Upper lobe of right lung (tissue), 1 donor: ENCODE data around the gene KIAA0753. TPM values are rescaled to one million over a fixed set of nuclear protein-coding genes. Genes with fewer than 3 reads are reported as not detected.

Experiments used
- ATAC-seq: fragments of 200-7000 bp; cut with Tn5 transposase; one replicate; pipeline ENCODE4 v1.9.1; 2020; ENCODE audit warnings: mild to moderate bottlenecking, moderate library complexity
- DNase-seq: peaks from one replicate; pipeline ENCODE4 v3.0.0-alpha.2; 2020
- H3K27ac ChIP-seq: fragments of 200-600 bp; one replicate; pipeline ENCODE4 v1.8.0; 2022
- H3K27me3 ChIP-seq: fragments of 200-600 bp; one replicate; pipeline ENCODE4 v1.8.0; 2022; ENCODE audit warnings: mild to moderate bottlenecking
- H3K36me3 ChIP-seq: fragments of 200-600 bp; one replicate; pipeline ENCODE4 v1.8.0; 2022
- H3K4me1 ChIP-seq: fragments of 200-600 bp; one replicate; pipeline ENCODE4 v1.8.0; 2022
- H3K4me3 ChIP-seq: fragments of 200-600 bp; one replicate; pipeline ENCODE4 v1.8.0; 2022; ENCODE audit warnings: mild to moderate bottlenecking
- H3K9me3 ChIP-seq: fragments of 200-600 bp; one replicate; pipeline ENCODE4 v1.8.0; 2022
- intact Hi-C: fragments of 100-400 bp; cut with DNase I; formaldehyde crosslinking; loops from one replicate; pipeline ENCODE4 v1.11.0; 2022
- long read RNA-seq: library from polyadenylated mRNA; unstranded; transcript quantifications from one replicate; pipeline ENCODE4 v2.0.0, GENCODE V29; 2021
- total RNA-seq: library from RNA; stranded (reverse); fragmentation: NEBNext Ultra II Directional; extraction: Animal tissue kit (Norgen Biotek cat#: 25700); gene quantifications from one replicate; pipeline ENCODE4 v1.2.1, GENCODE V29; 2021
- TF ChIP-seq, protein P1 (sequence below): fragments of 200-600 bp; IDR thresholded peaks from one replicate; pipeline ENCODE4 v1.8.0; 2022; ENCODE audit warnings: antibody characterized with exemption
- donor health status: DM: no; HTN: yes; CAD: no; lungs with severe emphysema.

KIAA0753 gene
- total RNA-seq = 18.3 TPM
- long read RNA-seq, full-length matches to known transcripts = 6 of 14 reads
- long read RNA-seq, partial matches to known transcripts = 3 of 14 reads
- long read RNA-seq, other reads (novel, unspliced or antisense) = 5 of 14 reads

DNA sequence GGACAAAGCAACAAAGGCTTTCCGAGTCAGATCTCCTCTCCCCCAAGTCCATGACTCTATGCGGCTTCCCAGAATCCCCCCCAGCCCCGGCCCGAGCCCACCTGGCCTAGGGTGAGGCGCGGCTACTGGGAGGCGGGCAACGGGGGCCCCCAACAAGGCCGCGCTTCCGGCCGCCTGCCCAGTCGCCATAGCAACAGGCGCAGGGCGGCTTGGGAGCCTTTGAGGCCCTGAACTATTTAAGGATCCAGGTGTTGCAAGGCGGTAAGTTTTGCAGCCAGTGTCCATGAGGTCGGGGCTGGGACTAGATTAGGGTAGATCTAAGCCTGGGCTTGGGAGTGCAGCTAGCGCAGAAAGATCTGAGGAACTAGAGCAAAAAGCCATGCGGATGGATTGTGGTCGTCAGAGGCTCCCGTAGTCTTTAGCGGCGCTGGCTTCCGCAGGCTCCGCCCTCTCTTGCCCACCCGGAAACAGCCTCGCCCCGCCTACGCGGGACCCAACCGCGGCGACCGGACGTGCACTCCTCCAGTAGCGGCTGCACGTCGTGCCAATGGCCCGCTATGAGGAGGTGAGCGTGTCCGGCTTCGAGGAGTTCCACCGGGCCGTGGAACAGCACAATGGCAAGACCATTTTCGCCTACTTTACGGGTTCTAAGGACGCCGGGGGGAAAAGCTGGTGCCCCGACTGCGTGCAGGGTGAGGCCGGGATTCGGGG is at the start of gene KIAA0753, which contains the start of gene TXNDC17:
TSS of gene KIAA0753 (minus strand) at position 176 of the 711 bp plus-strand sequence. CDS start 5,608 bp downstream, outside the sequence.
TSS of gene TXNDC17 (plus strand) at position 525 of the 711 bp plus-strand sequence. CDS start at position 548, 23 bp downstream.
- TF ChIP-seq, protein P1, sequence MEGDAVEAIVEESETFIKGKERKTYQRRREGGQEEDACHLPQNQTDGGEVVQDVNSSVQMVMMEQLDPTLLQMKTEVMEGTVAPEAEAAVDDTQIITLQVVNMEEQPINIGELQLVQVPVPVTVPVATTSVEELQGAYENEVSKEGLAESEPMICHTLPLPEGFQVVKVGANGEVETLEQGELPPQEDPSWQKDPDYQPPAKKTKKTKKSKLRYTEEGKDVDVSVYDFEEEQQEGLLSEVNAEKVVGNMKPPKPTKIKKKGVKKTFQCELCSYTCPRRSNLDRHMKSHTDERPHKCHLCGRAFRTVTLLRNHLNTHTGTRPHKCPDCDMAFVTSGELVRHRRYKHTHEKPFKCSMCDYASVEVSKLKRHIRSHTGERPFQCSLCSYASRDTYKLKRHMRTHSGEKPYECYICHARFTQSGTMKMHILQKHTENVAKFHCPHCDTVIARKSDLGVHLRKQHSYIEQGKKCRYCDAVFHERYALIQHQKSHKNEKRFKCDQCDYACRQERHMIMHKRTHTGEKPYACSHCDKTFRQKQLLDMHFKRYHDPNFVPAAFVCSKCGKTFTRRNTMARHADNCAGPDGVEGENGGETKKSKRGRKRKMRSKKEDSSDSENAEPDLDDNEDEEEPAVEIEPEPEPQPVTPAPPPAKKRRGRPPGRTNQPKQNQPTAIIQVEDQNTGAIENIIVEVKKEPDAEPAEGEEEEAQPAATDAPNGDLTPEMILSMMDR = no peak
- Histone ChIP-seq H3K27ac (peak within 1 kb of the TSS; percentile 92), H3K4me3 (peak within 1 kb of the TSS; percentile 99), H3K4me1 (peaks cover 29% of the 10 kb centered on the region), H3K27me3 (no peaks in the 10 kb centered on the region), H3K36me3 (peaks cover 28% of the 10 kb centered on the region), H3K9me3 (no peaks in the 10 kb centered on the region)
- intact Hi-C loops = no loop called here
- peak; percentile 96 for ATAC-seq
- DNase-seq = peak; percentile 97

DNA sequence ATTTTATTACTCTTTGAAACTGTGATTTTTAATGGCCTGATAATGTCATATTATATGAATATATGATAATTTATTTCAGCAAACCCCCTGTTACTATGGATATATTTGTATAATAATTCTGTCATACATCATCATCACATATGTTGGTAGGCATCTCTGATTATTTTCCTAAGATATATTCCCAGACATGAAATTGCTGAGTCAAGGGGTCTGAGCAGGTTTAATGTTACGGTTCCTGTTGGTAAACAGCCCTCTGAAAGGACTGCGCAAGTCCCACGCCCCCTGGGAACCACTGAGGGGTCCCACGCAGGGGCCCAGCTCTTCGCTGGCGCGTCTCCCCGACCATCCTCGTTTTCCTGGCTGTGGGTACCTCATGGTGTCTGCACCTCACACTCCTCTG is 48.4 kb upstream of the KIAA0753 start:
- H3K27ac ChIP-seq = no peak overlapping the region
- no peaks in the 10 kb centered on the region for H3K27me3 ChIP-seq
- intact Hi-C loops = no loop called here
- no peaks in the 10 kb centered on the region for H3K36me3 ChIP-seq
- TF ChIP-seq, protein P1 = no peak
- DNase-seq (no peak), ATAC-seq (no peak)
- no peaks in the 10 kb centered on the region for H3K4me1 ChIP-seq
- H3K4me3 ChIP-seq = no peak overlapping the region
- no peaks in the 10 kb centered on the region for H3K9me3 ChIP-seq

DNA sequence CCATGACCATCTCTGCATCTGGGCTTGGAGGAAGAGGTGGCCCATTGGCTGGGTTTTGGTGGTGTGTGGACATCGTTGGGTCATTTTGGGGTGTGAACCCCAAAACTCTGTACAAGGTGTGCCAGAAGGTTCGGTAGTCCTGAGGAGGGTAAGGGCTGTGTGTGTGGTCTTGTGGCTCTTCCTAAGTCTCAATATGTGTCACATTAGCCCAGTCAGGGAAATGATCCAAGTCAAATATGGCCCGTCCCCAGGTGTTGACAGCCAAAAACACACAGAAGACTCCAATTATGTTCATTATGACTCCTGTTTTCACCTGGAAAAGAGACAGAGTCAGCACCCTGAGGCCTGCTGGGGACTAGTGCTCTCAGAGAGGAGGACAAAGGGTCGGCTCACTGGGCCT is 45.5 kb upstream of the KIAA0753 start:
- TF ChIP-seq, protein P1 = no peak
- H3K36me3 ChIP-seq = no peaks in the 10 kb centered on the region
- no peak for ATAC-seq
- DNase-seq = no peak
- H3K4me3 ChIP-seq = no peak overlapping the region
- H3K4me1 ChIP-seq = no peaks in the 10 kb centered on the region
- intact Hi-C loops = no loop called here
- no peaks in the 10 kb centered on the region for H3K9me3 ChIP-seq
- H3K27ac ChIP-seq = no peak overlapping the region
- no peaks in the 10 kb centered on the region for H3K27me3 ChIP-seq

DNA sequence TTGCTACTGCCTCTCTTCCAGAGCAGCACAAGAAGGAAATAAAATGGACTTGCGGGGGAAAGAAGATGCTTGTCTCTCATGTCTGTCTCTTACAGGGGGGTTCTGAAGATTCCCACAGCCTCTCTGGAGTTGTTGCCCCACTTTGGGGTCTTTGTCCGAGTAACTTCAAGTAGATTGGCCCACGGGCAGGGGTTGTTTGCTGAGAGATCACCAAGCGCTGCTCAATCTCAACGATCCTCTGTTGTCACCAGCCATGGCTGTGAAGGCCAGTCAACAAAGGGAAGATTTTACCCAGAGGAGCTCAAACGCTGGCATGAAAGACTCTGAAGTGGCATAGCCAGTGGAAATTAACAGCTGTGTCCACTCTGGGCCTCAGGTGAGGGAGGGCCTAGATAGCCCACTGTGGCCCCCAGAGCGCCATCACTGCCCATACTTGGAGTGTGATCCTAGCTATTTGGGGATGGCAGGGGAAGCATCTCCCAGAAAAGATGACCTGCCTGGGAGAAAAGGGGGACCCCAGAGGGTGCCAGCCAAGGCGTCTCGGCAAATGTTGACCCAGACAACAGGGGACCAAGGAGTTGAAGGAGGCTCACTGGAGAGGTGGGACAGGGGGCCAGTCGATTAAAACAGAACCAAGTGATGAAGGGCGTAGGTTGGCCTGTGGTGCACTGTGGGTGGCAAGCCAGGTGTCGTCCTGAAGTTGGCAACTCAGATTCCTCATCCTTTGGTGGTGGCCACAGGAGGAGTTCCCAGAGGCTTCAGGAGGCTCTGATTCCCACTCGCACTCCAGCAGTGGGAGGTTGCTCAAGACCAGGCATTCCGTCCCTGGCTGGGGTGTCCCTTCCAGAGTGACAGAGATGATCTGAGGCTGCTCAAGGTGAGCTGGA is 44.6 kb upstream of the KIAA0753 start:
- H3K9me3 ChIP-seq = no peaks in the 10 kb centered on the region
- intact Hi-C loops = no loop called here
- H3K27ac ChIP-seq = no peak overlapping the region
- no peaks in the 10 kb centered on the region for H3K27me3 ChIP-seq
- ATAC-seq = no peak
- no peaks in the 10 kb centered on the region for H3K4me1 ChIP-seq
- TF ChIP-seq, protein P1 = no peak
- no peaks in the 10 kb centered on the region for H3K36me3 ChIP-seq
- no peak for DNase-seq
- no peak overlapping the region for H3K4me3 ChIP-seq

DNA sequence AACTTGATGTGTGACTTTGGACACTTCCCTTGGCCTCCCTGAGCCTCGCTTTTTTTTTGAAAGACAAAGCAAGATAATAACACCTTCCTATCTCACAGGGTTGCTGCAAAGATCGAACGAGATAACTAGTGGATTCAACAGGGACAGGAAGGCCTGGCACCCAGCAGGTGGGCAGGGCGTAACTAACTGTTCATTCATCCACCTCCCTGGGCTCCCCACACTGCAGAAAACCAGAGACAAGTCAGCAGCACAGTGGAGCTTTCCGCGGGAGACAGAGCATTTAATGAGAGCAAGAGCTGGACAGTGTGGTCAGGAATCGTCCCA is 43.9 kb upstream of the KIAA0753 start:
- H3K4me1 ChIP-seq = no peaks in the 10 kb centered on the region
- no peak for ATAC-seq
- no peak overlapping the region for H3K4me3 ChIP-seq
- no peaks in the 10 kb centered on the region for H3K36me3 ChIP-seq
- TF ChIP-seq, protein P1 = no peak
- intact Hi-C loops = no loop called here
- H3K27me3 ChIP-seq = no peaks in the 10 kb centered on the region
- no peaks in the 10 kb centered on the region for H3K9me3 ChIP-seq
- no peak overlapping the region for H3K27ac ChIP-seq
- DNase-seq = no peak
